ENCODE results near the gene CYP8B1. TPM values are rescaled to one million over a fixed set of nuclear protein-coding genes. Genes with fewer than 3 reads are reported as not detected.

CYP8B1 gene
- total RNA-seq, 1 donor: not detected

DNA sequence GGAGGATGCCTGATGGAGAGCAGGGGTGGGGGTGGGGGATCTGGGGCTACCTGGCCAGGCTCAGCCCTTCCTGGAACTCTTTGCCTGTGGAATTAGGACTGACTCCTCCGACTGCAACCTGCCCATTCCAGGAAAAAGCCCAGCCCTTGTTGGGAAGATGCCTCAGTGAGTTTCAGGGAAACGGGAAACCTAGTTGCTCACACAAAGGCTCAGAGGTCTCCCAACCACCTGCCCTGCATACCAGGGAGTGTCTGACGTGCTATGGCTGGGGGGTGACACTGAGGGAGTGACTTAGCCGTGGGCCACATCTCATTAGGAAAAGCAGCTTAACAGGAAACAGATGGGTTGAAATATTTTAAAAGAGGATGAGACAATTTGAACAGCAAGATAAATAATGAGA, 27.9 kb downstream of the CYP8B1 start:
- no peak overlapping the region for H3K4me3 ChIP-seq (ENCODE audit: low read depth, low read length)
- no peak for DNase-seq (ENCODE audit: low read depth)
- TF ChIP-seq, protein P1, sequence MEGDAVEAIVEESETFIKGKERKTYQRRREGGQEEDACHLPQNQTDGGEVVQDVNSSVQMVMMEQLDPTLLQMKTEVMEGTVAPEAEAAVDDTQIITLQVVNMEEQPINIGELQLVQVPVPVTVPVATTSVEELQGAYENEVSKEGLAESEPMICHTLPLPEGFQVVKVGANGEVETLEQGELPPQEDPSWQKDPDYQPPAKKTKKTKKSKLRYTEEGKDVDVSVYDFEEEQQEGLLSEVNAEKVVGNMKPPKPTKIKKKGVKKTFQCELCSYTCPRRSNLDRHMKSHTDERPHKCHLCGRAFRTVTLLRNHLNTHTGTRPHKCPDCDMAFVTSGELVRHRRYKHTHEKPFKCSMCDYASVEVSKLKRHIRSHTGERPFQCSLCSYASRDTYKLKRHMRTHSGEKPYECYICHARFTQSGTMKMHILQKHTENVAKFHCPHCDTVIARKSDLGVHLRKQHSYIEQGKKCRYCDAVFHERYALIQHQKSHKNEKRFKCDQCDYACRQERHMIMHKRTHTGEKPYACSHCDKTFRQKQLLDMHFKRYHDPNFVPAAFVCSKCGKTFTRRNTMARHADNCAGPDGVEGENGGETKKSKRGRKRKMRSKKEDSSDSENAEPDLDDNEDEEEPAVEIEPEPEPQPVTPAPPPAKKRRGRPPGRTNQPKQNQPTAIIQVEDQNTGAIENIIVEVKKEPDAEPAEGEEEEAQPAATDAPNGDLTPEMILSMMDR (IDR thresholded peaks at IDR 0.05; ENCODE audit: insufficient read depth, low read length): no peak

DNA sequence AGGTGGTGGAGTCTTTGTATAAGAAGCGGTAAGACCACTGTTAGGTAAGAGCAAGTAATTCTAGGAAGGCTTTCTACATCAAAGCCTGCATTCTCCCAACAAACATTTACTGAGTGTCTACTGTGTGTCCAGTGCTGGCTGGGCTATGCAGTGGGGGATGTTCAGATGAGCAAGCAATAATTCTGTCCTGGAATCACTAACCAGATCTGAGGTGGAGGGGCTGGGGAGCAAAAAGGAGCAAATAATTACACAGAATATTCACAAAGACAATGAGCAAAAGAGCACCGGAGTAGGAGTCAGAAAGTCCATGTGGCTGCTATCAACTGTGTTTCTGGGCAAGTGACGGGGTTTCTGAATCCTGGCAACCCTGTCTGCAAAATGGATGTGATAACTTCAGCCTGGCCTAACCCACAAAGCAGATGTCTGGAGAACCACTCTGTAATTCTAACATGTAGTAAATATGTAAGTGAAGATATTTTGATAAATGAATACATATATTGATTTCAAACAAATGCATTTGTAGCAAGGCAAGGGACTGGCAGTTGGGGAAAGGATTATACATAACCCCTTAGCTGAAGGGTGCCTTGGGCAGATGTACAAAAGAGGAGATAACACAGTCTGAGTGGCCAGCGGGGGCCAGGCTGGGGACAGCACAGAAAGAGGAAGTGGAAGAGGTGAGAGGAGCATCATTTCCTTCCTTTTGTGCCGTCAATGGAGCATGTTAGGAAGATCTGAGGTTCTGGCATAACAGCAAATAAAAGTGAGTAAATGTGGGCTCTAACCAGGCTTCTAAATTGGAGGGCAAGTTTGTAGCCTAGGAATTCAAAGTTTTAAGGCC, 28.8 kb downstream of the CYP8B1 start:
- DNase-seq (ENCODE audit: low read depth): no peak
- TF ChIP-seq, protein P1 (IDR thresholded peaks at IDR 0.05; ENCODE audit: insufficient read depth, low read length): no peak
- no peak overlapping the region for H3K4me3 ChIP-seq (ENCODE audit: low read depth, low read length)

DNA sequence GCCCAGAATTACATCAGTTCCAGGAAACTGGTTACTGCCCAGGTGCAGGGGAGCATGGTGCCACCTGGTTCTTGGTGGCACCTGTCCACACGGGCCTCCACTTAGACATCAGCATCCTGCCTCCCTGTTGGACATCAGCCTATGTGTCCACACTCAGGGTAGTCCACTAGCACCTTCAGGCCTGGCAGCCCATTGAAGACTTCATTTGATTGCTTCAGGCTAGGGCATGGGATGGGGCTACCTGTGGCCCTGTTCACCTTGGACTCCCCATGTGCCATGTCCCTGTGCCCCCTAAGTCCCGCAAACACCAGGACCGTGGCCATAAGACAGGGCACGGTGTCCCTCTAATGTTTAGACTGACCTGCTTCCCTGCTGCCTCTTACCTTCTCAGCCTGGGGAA, 30.9 kb downstream of the CYP8B1 start:
- TF ChIP-seq, protein P1 (IDR thresholded peaks at IDR 0.05; ENCODE audit: insufficient read depth, low read length): no peak
- DNase-seq (ENCODE audit: low read depth): no peak
- no peak overlapping the region for H3K4me3 ChIP-seq (ENCODE audit: low read depth, low read length)

DNA sequence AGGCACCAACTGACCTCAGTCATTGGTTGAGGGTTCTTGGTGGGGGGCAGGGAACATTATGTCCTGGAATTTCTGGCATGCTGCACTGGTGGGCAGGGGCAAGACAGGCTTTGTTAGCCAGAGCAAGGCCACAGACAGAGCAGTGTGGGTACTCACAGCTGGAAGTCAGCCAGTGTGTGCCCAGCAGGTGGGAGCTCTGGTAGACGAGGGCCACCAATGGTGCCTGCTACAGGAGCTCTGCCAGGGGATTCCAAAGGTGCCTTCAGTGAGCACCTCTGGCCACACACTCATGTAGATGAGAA, 31.3 kb downstream of the CYP8B1 start:
- no peak for DNase-seq (ENCODE audit: low read depth)
- H3K4me3 ChIP-seq (ENCODE audit: low read depth, low read length): no peak overlapping the region
- TF ChIP-seq, protein P1 (IDR thresholded peaks at IDR 0.05; ENCODE audit: insufficient read depth, low read length): no peak

DNA sequence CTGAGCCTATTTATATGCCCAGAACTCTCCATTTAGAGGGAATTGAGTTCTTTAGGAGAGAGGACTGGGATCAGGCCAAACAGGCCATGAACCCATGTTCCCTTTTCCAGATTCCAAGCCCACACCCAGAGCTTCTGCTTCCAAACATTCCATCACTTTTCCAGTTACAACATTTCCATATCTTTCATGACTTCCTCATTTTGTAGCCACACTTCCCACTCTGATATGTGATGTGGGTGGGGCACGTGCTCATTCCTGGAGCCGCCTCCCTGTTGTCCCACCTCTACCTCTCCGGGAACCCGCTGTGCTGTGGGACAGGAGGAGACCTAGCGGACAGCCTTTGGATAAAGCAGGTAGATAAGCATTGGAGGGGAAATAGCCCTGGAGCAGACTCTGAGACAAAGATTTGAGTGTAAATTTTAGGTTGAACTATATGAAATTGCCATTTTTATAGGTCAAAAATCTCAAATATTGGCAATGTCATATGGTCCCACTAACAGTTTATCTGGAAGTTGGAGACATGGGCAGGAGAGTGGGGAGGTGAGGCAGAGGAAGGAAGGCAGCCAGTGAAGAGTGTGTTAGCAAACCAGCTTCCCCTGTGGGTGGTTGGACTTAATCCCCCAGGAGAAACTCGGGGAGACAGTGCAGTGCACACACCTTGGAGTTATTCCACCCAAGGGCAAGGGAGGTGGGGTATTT, 31.8 kb downstream of the CYP8B1 start:
- DNase-seq (ENCODE audit: low read depth): peak; percentile 40
- TF ChIP-seq, protein P1 (IDR thresholded peaks at IDR 0.05; ENCODE audit: insufficient read depth, low read length): no peak
- no peak overlapping the region for H3K4me3 ChIP-seq (ENCODE audit: low read depth, low read length)

DNA sequence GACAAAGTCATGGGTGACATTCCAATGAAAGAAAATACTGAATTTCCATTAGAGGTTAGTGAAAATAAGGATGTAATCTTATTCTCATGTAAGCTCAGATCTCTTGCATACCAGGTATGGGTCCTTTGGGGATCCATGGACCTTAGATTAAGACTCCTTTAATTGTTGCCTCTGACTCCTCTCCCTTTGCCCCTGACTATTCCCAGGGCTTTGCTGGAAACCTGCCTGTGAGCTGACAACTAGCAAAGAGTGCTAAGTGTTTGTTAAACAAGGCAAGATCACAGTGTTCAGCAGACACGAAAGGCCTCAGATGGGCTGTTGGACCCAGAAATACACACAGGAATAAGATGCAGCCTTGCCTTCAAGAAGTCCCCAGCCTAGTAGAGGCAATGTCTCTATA, 34.3 kb downstream of the CYP8B1 start:
- DNase-seq (ENCODE audit: low read depth): no peak
- H3K4me3 ChIP-seq (ENCODE audit: low read depth, low read length): no peak overlapping the region
- TF ChIP-seq, protein P1 (IDR thresholded peaks at IDR 0.05; ENCODE audit: insufficient read depth, low read length): no peak
